GM12878 (cell line): ENCODE measurements around the gene C2CD4D. TPM values are rescaled to one million over a fixed set of nuclear protein-coding genes. Genes with fewer than 3 reads are reported as not detected.

Experiments used
- ATAC-seq: fragments of 200-7000 bp; cut with Tn5 transposase; 3 replicates; pipeline ENCODE4 v1.9.1; 2020; ENCODE audit warnings: mild to moderate bottlenecking, moderate library complexity
- BruUV-seq: library from RNA; stranded (reverse); fragments of 400-500 nt; replicated peaks from 2 replicates; lab custom pipeline; 2021; lab: Mats Ljungman, UMichigan
- CTCF ChIA-PET: fragments of 300-600 bp; sonication (Branson Sonifier 250); formaldehyde crosslinking; extraction: SDS; loops from one replicate; lab custom pipeline; 2021; ENCODE audit warnings: inconsistent platforms; lab: Yijun Ruan, JAX
- POLR2A ChIA-PET: fragments of 350-600 bp; formaldehyde crosslinking; extraction: SDS; loops from one replicate; lab custom pipeline; 2021; ENCODE audit warnings: inconsistent platforms; lab: Charles Lee
- RAD21 ChIA-PET: fragments of 300-600 bp; sonication (Branson Sonifier 250); formaldehyde crosslinking; loops from one replicate; lab custom pipeline; 2023; ENCODE audit warnings: antibody characterized with exemption; ENCODE audit not compliant: unreplicated experiment; lab: Charles Lee
- SMC1A ChIA-PET: fragments of 300-600 bp; sonication (Branson Sonifier 250); formaldehyde crosslinking; loops from one replicate; lab custom pipeline; 2023; ENCODE audit not compliant: unreplicated experiment, uncharacterized antibody; lab: Charles Lee
- DNase-seq: peaks from one replicate; pipeline ENCODE4 v3.0.0-alpha.2; 2011; ENCODE audit warnings: low read depth, low spot score
- FAIRE-seq: peaks from 3 replicates; lab custom pipeline; 2011; peaks lifted over from hg19 to GRCh38; lab: Jason Lieb, UNC
- H2AFZ ChIP-seq: 2 replicates; pipeline ENCODE4 v1.6.0; 2011; ENCODE audit warnings: low read depth, low read length, control low read depth; ENCODE audit not compliant: control insufficient read depth
- H3K27ac ChIP-seq: 2 replicates; pipeline ENCODE4 v1.5.1; 2011; ENCODE audit warnings: control low read depth; ENCODE audit not compliant: control insufficient read depth, insufficient read depth
- H3K27me3 ChIP-seq, 2 experiments: replicated peaks in 1 of 2; 2 replicates each; pipeline versions ENCODE4 v1.6.0 to v1.6.1; 2011; ENCODE audit warnings: low read length in 1 of 2; ENCODE audit not compliant: control insufficient read depth in 2 of 2, insufficient read depth in 2 of 2
- H3K36me3 ChIP-seq, 2 experiments: 2 replicates each; pipeline ENCODE4 v1.5.1; 2011; ENCODE audit warnings: low read length in 1 of 2; ENCODE audit not compliant: control insufficient read depth in 2 of 2, insufficient read depth in 2 of 2
- H3K4me1 ChIP-seq: 2 replicates; pipeline ENCODE4 v1.6.1; 2011; ENCODE audit warnings: mild to moderate bottlenecking, low read length, moderate library complexity, mixed read lengths; ENCODE audit not compliant: control insufficient read depth, insufficient read depth
- H3K4me2 ChIP-seq: 2 replicates; pipeline ENCODE4 v1.6.0; 2011; ENCODE audit warnings: control low read depth; ENCODE audit not compliant: control insufficient read depth, insufficient read depth
- H3K4me3 ChIP-seq: fragments of 200-600 bp; sonication (generic); 2 replicates; pipeline ENCODE4 v1.5.1; 2016
- H3K79me2 ChIP-seq: 2 replicates; pipeline ENCODE4 v1.6.0; 2011; ENCODE audit warnings: low read length; ENCODE audit not compliant: control insufficient read depth, insufficient read depth
- H3K9ac ChIP-seq: 2 replicates; pipeline ENCODE4 v1.8.0; 2011; ENCODE audit warnings: low read length, control low read depth, mixed read lengths; ENCODE audit not compliant: control insufficient read depth, insufficient read depth
- H3K9me3 ChIP-seq: replicated peaks from 3 replicates; pipeline ENCODE4 v1.5.1; 2011; ENCODE audit warnings: mild to moderate bottlenecking, low read length; ENCODE audit not compliant: control insufficient read depth, insufficient read depth
- H4K20me1 ChIP-seq: 2 replicates; pipeline ENCODE4 v1.6.0; 2011; ENCODE audit not compliant: control insufficient read depth, insufficient read depth
- BCL11A ChIP-seq: IDR thresholded peaks from 2 replicates; pipeline ENCODE4 v1.6.1; 2011; ENCODE audit warnings: low read depth, low read length
- BHLHE40 ChIP-seq, 2 experiments: fragments of 450-650 bp in 1 of 2; IDR thresholded peaks; 2 replicates each; pipeline ENCODE4 v1.6.1; 2011 to 2017; ENCODE audit warnings: low read depth in 2 of 2, borderline replicate concordance in 1 of 2, improper control_type of control experiment in 1 of 2, low read length in 1 of 2, mild to moderate bottlenecking in 1 of 2
- BRCA1 ChIP-seq: IDR thresholded peaks from 2 replicates; pipeline ENCODE4 v1.6.1; 2011; ENCODE audit warnings: low read depth, low read length, improper control_type of control experiment
- EED ChIP-seq: sonication (generic); IDR thresholded peaks from 2 replicates; pipeline ENCODE4 v1.6.1; 2016; ENCODE audit warnings: antibody characterized with exemption, low read depth
- FOXM1 ChIP-seq: IDR thresholded peaks from 2 replicates; pipeline ENCODE4 v1.6.1; 2012; ENCODE audit warnings: low read depth, mild to moderate bottlenecking, inconsistent platforms, low read length, moderate library complexity
- HDAC2 ChIP-seq: fragments of 200-600 bp; sonication (generic); IDR thresholded peaks from 2 replicates; pipeline ENCODE4 v1.6.1; 2017
- HDAC6 ChIP-seq: fragments of 200-600 bp; sonication (generic); IDR thresholded peaks from one replicate; pipeline ENCODE4 v1.8.0; 2017; ENCODE audit warnings: antibody characterized with exemption; ENCODE audit not compliant: unreplicated experiment
- MTA3 ChIP-seq: IDR thresholded peaks from 2 replicates; pipeline ENCODE4 v1.6.1; 2012; ENCODE audit warnings: low read length, inconsistent platforms, borderline replicate concordance
- NBN ChIP-seq: fragments of 450-650 bp; IDR thresholded peaks from 2 replicates; pipeline ENCODE4 v1.6.1; 2016
- SIN3A ChIP-seq: IDR thresholded peaks from 2 replicates; pipeline ENCODE4 v1.6.1; 2012; ENCODE audit warnings: low read depth, low read length, improper control_type of control experiment
- SPI1 ChIP-seq: IDR thresholded peaks from 2 replicates; pipeline ENCODE4 v1.6.1; 2011; ENCODE audit warnings: low read depth, mild to moderate bottlenecking, low read length, moderate library complexity, borderline replicate concordance; ENCODE audit not compliant: insufficient read depth
- SUPT20H ChIP-seq: IDR thresholded peaks from 2 replicates; pipeline ENCODE4 v1.6.1; 2011; ENCODE audit warnings: low read depth, mild to moderate bottlenecking, low read length, moderate library complexity, borderline replicate concordance; ENCODE audit not compliant: control insufficient read depth
- TBL1XR1 ChIP-seq: IDR thresholded peaks from 2 replicates; pipeline ENCODE4 v1.6.1; 2012; ENCODE audit warnings: low read depth, low read length, improper control_type of control experiment
- WGBS: methylation state at CpG from one replicate; pipeline ENCODE4 v1.1.6; 2016; ENCODE audit warnings: low lambda C conversion rate; ENCODE audit not compliant: insufficient replicate concordance, insufficient coverage; ENCODE audit errors: missing lambda C conversion rate; 5-methylcytosine and 5-hydroxymethylcytosine counted together
- in situ Hi-C: fragments of 300-500 bp; cut with MboI; formaldehyde crosslinking; loops from 9 replicates; pipeline ENCODE4 v1.14.3; 2018; ENCODE audit warnings: mixed read lengths
- intact Hi-C: fragments of 100-400 bp; cut with micrococcal nuclease; formaldehyde crosslinking; loops from one replicate; pipeline ENCODE4 v1.14.2; 2022; ENCODE audit not compliant: unreplicated experiment
- polyA plus RNA-seq, 11 experiments: library from polyadenylated mRNA; depleted of rRNA in 4 of 11; unstranded in 6 of 11; stranded (reverse) in 5 of 11; fragments of >200 nt; fragmentation: Nextera tagmentation in 4 of 11; fragmentation: Illumina TruSeq in 1 of 11; extraction: Ambion mirVana in 4 of 11; extraction: Trizol in 1 of 11; gene quantifications; 1 replicate in 1 of 11; 2 replicates in 10 of 11; pipeline versions ENCODE4 v1.2.1 to v1.2.3, GENCODE V29; 2011 to 2016; ENCODE audit warnings: inconsistent platforms in 2 of 11, missing spikeins in 2 of 11, low read depth in 1 of 11
- total RNA-seq, 4 experiments: library from RNA; depleted of rRNA in 3 of 4; stranded (reverse); fragments of >200 nt in 3 of 4; fragmentation: Illumina TruSeq in 1 of 4; extraction: Trizol in 1 of 4; gene quantifications; 2 replicates each; pipeline versions ENCODE4 v1.2.1 to v1.2.3, GENCODE V29; 2013 to 2021
- TF ChIP-seq, protein P1 (sequence below): IDR thresholded peaks from 2 replicates; pipeline ENCODE4 v1.6.1; 2011; ENCODE audit warnings: low read depth, low read length, improper control_type of control experiment, borderline replicate concordance
- TF ChIP-seq, protein P2 (sequence below): IDR thresholded peaks from 2 replicates; pipeline ENCODE4 v1.6.1; 2012; ENCODE audit warnings: improper control_type of control experiment, low read depth, low read length; ENCODE audit not compliant: insufficient replicate concordance
- TF ChIP-seq, protein P3 (sequence below): fragments of 450-650 bp; IDR thresholded peaks from 2 replicates; pipeline ENCODE4 v1.6.1; 2017; ENCODE audit warnings: borderline replicate concordance

C2CD4D gene
- total and polyA plus RNA-seq, 10 of the 15 experiments (the other 5 are each of a cell fraction or from before 2014, with no cell fraction given) = 0.03 to 0.67 (median 0.13) TPM; not detected in 4

DNA sequence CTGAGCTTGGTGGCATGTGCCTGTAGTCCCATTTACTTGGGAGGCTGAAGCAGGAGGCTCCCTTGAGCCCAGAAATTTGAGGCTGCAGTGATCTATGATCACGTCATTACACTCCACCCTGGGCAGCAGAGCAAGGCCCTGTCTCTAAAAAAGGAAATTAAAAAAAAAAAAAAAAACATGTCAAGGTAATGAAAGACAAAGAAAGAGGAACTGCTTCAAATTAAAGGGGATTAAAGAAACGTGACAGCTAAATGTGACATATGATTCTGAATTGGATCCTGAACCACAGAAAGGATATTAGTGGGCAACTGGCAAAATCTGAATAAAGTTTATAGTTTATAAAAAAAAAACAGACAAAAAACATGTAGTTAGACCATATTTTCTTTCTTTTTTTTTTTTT, 3.8 kb upstream of the C2CD4D start:
- no peak overlapping the region for H3K27ac ChIP-seq
- H4K20me1 ChIP-seq = no peaks in the 10 kb centered on the region
- RAD21 ChIA-PET = interaction anchor here (0.7 kb wide), 1 partner anchor 61 kb away, joined by 4 read pairs; no protein-coding TSS in a partner anchor
- no peak for DNase-seq
- WGBS = 11% methylated on average over 2 of the region's 2 CpGs
- peak; percentile 35 to 53; a peak in 2 of 4 replicates for TF ChIP-seq BHLHE40 (IDR thresholded peaks at IDR 0.05; ENCODE audit: borderline replicate concordance in 1 of 2, low read depth in 2 of 2, low read length in 1 of 2)
- no peak for TF ChIP-seq BRCA1
- no peak for TF ChIP-seq FOXM1
- no peak for TF ChIP-seq MTA3
- TF ChIP-seq, protein P1, sequence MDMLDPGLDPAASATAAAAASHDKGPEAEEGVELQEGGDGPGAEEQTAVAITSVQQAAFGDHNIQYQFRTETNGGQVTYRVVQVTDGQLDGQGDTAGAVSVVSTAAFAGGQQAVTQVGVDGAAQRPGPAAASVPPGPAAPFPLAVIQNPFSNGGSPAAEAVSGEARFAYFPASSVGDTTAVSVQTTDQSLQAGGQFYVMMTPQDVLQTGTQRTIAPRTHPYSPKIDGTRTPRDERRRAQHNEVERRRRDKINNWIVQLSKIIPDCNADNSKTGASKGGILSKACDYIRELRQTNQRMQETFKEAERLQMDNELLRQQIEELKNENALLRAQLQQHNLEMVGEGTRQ = no peak
- TF ChIP-seq SPI1 = peak; percentile 64; the same call in 1 of the 2 replicates
- TF ChIP-seq, protein P2, sequence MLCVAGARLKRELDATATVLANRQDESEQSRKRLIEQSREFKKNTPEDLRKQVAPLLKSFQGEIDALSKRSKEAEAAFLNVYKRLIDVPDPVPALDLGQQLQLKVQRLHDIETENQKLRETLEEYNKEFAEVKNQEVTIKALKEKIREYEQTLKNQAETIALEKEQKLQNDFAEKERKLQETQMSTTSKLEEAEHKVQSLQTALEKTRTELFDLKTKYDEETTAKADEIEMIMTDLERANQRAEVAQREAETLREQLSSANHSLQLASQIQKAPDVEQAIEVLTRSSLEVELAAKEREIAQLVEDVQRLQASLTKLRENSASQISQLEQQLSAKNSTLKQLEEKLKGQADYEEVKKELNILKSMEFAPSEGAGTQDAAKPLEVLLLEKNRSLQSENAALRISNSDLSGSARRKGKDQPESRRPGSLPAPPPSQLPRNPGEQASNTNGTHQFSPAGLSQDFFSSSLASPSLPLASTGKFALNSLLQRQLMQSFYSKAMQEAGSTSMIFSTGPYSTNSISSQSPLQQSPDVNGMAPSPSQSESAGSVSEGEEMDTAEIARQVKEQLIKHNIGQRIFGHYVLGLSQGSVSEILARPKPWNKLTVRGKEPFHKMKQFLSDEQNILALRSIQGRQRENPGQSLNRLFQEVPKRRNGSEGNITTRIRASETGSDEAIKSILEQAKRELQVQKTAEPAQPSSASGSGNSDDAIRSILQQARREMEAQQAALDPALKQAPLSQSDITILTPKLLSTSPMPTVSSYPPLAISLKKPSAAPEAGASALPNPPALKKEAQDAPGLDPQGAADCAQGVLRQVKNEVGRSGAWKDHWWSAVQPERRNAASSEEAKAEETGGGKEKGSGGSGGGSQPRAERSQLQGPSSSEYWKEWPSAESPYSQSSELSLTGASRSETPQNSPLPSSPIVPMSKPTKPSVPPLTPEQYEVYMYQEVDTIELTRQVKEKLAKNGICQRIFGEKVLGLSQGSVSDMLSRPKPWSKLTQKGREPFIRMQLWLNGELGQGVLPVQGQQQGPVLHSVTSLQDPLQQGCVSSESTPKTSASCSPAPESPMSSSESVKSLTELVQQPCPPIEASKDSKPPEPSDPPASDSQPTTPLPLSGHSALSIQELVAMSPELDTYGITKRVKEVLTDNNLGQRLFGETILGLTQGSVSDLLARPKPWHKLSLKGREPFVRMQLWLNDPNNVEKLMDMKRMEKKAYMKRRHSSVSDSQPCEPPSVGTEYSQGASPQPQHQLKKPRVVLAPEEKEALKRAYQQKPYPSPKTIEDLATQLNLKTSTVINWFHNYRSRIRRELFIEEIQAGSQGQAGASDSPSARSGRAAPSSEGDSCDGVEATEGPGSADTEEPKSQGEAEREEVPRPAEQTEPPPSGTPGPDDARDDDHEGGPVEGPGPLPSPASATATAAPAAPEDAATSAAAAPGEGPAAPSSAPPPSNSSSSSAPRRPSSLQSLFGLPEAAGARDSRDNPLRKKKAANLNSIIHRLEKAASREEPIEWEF = no peak
- no peak for TF ChIP-seq HDAC2
- TF ChIP-seq, protein P3, sequence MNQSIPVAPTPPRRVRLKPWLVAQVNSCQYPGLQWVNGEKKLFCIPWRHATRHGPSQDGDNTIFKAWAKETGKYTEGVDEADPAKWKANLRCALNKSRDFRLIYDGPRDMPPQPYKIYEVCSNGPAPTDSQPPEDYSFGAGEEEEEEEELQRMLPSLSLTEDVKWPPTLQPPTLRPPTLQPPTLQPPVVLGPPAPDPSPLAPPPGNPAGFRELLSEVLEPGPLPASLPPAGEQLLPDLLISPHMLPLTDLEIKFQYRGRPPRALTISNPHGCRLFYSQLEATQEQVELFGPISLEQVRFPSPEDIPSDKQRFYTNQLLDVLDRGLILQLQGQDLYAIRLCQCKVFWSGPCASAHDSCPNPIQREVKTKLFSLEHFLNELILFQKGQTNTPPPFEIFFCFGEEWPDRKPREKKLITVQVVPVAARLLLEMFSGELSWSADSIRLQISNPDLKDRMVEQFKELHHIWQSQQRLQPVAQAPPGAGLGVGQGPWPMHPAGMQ = no peak
- TF ChIP-seq SIN3A = no peak
- TF ChIP-seq NBN = no peak
- no peak for TF ChIP-seq SUPT20H
- TF ChIP-seq TBL1XR1 = no peak
- no peak for TF ChIP-seq EED
- TF ChIP-seq HDAC6 = no peak
- no peak for TF ChIP-seq BCL11A
- H2AFZ ChIP-seq = no peak overlapping the region
- CTCF ChIA-PET = no interaction called here
- H3K4me2 ChIP-seq = no peak overlapping the region
- POLR2A ChIA-PET = interaction anchor here (0.6 to 0.7 kb wide), 3 partner anchors 12 to 250 kb away, joined by 3 to 4 read pairs (median 3); no protein-coding TSS in a partner anchor
- H3K4me3 ChIP-seq = no peak overlapping the region
- no peaks in the 10 kb centered on the region; a peak in 1 of 4 replicates for H3K27me3 ChIP-seq
- in situ Hi-C loops = no loop called here
- intact Hi-C loops = no loop called here
- no peaks in the 10 kb centered on the region for H3K36me3 ChIP-seq
- no peak for ATAC-seq
- no peak for FAIRE-seq
- peaks cover 10% of the 10 kb centered on the region; the same call in 1 of the 2 replicates for H3K4me1 ChIP-seq
- H3K79me2 ChIP-seq = no peaks in the 10 kb centered on the region
- no peaks in the 10 kb centered on the region for H3K9me3 ChIP-seq
- SMC1A ChIA-PET = interaction anchor here (1.2 to 1.6 kb wide), 2 partner anchors 10 to 80 kb away, joined by 3 read pairs; partner anchors contain the start of genes MRPL9 and THEM5
- BruUV-seq = no TSS peak
- no peak overlapping the region for H3K9ac ChIP-seq
